ENCODE results near the gene MGMT. TPM values are rescaled to one million over a fixed set of nuclear protein-coding genes. Genes with fewer than 3 reads are reported as not detected.

The MGMT gene
- total and polyA plus RNA-seq, 2 donors (not counting 1 experiment from before 2014, with no cell fraction given): 1.9 to 29.1 TPM

DNA sequence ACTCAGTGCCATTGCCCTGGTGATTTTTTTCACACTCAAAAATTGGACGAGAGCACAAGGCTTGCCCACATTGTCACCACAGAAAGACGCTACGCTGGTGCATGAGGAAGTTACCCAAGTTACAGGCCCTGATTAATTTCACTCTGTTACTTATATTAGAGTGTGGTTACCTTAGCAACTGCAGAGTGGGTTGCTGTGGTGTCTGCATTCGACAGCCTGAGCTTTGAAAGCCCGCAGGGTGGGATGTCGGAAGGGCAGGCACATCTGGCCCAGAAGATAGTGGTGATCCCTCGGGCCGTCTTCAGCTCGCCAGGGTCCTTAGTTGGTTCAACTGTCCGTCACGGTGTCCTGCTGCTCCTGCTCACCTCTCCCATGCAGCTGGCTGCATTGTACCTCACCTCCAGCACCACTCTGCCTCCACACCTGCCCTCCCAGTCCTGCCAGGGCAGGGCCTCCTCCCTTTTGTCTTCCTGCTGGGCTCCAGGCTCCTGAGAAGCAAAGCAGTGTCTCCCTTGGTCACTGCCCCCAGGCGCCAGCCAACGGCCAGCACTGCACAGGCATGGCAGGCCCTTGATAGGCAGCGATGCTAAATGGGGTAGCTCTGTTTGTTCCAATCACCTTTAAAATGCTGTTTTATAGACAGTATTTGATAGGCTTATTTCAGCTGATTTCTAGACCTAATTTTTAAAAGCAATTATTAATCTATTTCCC is 329.8 kb downstream of the MGMT start:
- no peak overlapping the region for H2AFZ ChIP-seq (ENCODE audit: low read length)
- H3K9ac ChIP-seq (ENCODE audit: insufficient read depth, low read length): no peak overlapping the region
- DNase-seq (ENCODE audit: low read depth in 2 of 2): no peak
- no peak overlapping the region for H3K27ac ChIP-seq (ENCODE audit: insufficient read depth, low read length)
- H3K36me3 ChIP-seq (ENCODE audit: control insufficient read depth, insufficient read depth, low read length): no peaks in the 10 kb centered on the region
- no peaks in the 10 kb centered on the region for H3K4me1 ChIP-seq (ENCODE audit: control insufficient read depth, extremely low read depth, insufficient read depth, low read length)
- no peaks in the 10 kb centered on the region for H4K20me1 ChIP-seq (ENCODE audit: control insufficient read depth, extremely low read depth, insufficient read depth, low read length)
- H3K27me3 ChIP-seq (ENCODE audit: control insufficient read depth, insufficient read depth, low read length): no peaks in the 10 kb centered on the region
- TF ChIP-seq, protein P1, sequence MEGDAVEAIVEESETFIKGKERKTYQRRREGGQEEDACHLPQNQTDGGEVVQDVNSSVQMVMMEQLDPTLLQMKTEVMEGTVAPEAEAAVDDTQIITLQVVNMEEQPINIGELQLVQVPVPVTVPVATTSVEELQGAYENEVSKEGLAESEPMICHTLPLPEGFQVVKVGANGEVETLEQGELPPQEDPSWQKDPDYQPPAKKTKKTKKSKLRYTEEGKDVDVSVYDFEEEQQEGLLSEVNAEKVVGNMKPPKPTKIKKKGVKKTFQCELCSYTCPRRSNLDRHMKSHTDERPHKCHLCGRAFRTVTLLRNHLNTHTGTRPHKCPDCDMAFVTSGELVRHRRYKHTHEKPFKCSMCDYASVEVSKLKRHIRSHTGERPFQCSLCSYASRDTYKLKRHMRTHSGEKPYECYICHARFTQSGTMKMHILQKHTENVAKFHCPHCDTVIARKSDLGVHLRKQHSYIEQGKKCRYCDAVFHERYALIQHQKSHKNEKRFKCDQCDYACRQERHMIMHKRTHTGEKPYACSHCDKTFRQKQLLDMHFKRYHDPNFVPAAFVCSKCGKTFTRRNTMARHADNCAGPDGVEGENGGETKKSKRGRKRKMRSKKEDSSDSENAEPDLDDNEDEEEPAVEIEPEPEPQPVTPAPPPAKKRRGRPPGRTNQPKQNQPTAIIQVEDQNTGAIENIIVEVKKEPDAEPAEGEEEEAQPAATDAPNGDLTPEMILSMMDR (conservative IDR thresholded peaks at IDR 0.05 in 1 of 2, IDR thresholded peaks at IDR 0.05 in 1 of 2; ENCODE audit: low read depth in 1 of 2, low read length in 2 of 2): no peak
- TF ChIP-seq EZH2 (IDR thresholded peaks at IDR 0.05; ENCODE audit: low read length, missing control alignments): no peak
- no peaks in the 10 kb centered on the region for H3K79me2 ChIP-seq (ENCODE audit: control insufficient read depth, insufficient read depth, low read length)
- H3K4me2 ChIP-seq (ENCODE audit: extremely low read depth, insufficient read depth, low read length): no peak overlapping the region
- peaks cover 2% of the 10 kb centered on the region for H3K9me3 ChIP-seq (ENCODE audit: control insufficient read depth, insufficient read depth, low read depth, low read length)
- no peak overlapping the region for H3K4me3 ChIP-seq (replicated peaks in 1 of 4; ENCODE audit: control extremely low read depth in 1 of 4, insufficient read depth in 1 of 4, low read depth in 3 of 4, low read length in 4 of 4)

DNA sequence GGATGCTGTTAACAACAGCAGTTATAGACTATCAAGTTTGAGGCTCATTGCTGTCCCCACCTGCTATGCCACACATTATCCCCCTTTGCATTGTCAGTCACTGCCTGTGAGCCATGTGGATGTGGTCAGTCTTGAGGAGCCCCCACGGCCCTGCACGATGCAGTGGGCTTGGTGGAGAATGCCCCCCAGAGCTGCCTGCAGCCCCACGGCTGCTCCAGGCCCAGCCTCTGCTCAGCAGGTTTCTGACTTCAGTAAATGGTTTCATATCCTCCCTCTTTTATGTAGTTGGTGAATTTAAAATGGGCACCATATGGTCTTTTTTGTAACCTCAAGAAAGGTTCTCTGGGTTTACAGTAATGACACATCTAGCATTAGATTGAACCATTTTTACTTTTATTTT is 332.9 kb downstream of the MGMT start:
- H3K9me3 ChIP-seq (ENCODE audit: control insufficient read depth, insufficient read depth, low read depth, low read length): no peaks in the 10 kb centered on the region
- no peak overlapping the region for H3K27ac ChIP-seq (ENCODE audit: insufficient read depth, low read length)

GRCh38 chr10:129800796-129801340 is 333.8 kb downstream of the MGMT start:
- Histone ChIP-seq H3K36me3 (ENCODE audit: control insufficient read depth, insufficient read depth, low read length) (no peaks in the 10 kb centered on the region), H2AFZ (ENCODE audit: low read length) (no peak overlapping the region)
- TF ChIP-seq EZH2 (IDR thresholded peaks at IDR 0.05; ENCODE audit: low read length, missing control alignments): no peak
- TF ChIP-seq, protein P1 (conservative IDR thresholded peaks at IDR 0.05 in 1 of 2, IDR thresholded peaks at IDR 0.05 in 1 of 2; ENCODE audit: low read depth in 1 of 2, low read length in 2 of 2): no peak

More for the DNA sequence above, 332.9 kb downstream of the MGMT start:
- H3K79me2 ChIP-seq (ENCODE audit: control insufficient read depth, insufficient read depth, low read length): no peaks in the 10 kb centered on the region
- H3K4me1 ChIP-seq (ENCODE audit: control insufficient read depth, extremely low read depth, insufficient read depth, low read length): no peaks in the 10 kb centered on the region
- TF ChIP-seq, protein P1 (conservative IDR thresholded peaks at IDR 0.05 in 1 of 2, IDR thresholded peaks at IDR 0.05 in 1 of 2; ENCODE audit: low read depth in 1 of 2, low read length in 2 of 2): no peak
- TF ChIP-seq EZH2 (IDR thresholded peaks at IDR 0.05; ENCODE audit: low read length, missing control alignments): no peak
- H4K20me1 ChIP-seq (ENCODE audit: control insufficient read depth, extremely low read depth, insufficient read depth, low read length): no peaks in the 10 kb centered on the region
- H2AFZ ChIP-seq (ENCODE audit: low read length): no peak overlapping the region
- no peak for DNase-seq (ENCODE audit: low read depth in 2 of 2)
- no peaks in the 10 kb centered on the region for H3K36me3 ChIP-seq (ENCODE audit: control insufficient read depth, insufficient read depth, low read length)
- no peak overlapping the region for H3K9ac ChIP-seq (ENCODE audit: insufficient read depth, low read length)
- H3K27me3 ChIP-seq (ENCODE audit: control insufficient read depth, insufficient read depth, low read length): no peaks in the 10 kb centered on the region
- no peak overlapping the region for H3K4me3 ChIP-seq (replicated peaks in 1 of 4; ENCODE audit: control extremely low read depth in 1 of 4, insufficient read depth in 1 of 4, low read depth in 3 of 4, low read length in 4 of 4)
- H3K4me2 ChIP-seq (ENCODE audit: extremely low read depth, insufficient read depth, low read length): no peak overlapping the region

More at GRCh38 chr10:129800796-129801340, 333.8 kb downstream of the MGMT start:
- DNase-seq (ENCODE audit: low read depth in 2 of 2): no peak
- Histone ChIP-seq H3K79me2 (ENCODE audit: control insufficient read depth, insufficient read depth, low read length) (no peaks in the 10 kb centered on the region), H3K9me3 (ENCODE audit: control insufficient read depth, insufficient read depth, low read depth, low read length) (no peaks in the 10 kb centered on the region), H3K27me3 (ENCODE audit: control insufficient read depth, insufficient read depth, low read length) (no peaks in the 10 kb centered on the region), H3K9ac (ENCODE audit: insufficient read depth, low read length) (no peak overlapping the region), H3K27ac (ENCODE audit: insufficient read depth, low read length) (no peak overlapping the region), H3K4me2 (ENCODE audit: extremely low read depth, insufficient read depth, low read length) (no peak overlapping the region), H3K4me1 (ENCODE audit: control insufficient read depth, extremely low read depth, insufficient read depth, low read length) (no peaks in the 10 kb centered on the region), H4K20me1 (ENCODE audit: control insufficient read depth, extremely low read depth, insufficient read depth, low read length) (no peaks in the 10 kb centered on the region), H3K4me3 (replicated peaks in 1 of 4; ENCODE audit: control extremely low read depth in 1 of 4, insufficient read depth in 1 of 4, low read depth in 3 of 4, low read length in 4 of 4) (no peak overlapping the region)

All from fibroblast of lung (primary cell).